H9 (cell line): ENCODE measurements around the gene MICALL1. TPM values are rescaled to one million over a fixed set of nuclear protein-coding genes. Genes with fewer than 3 reads are reported as not detected.

Experiments
- DNase-seq: peaks from one replicate; pipeline ENCODE4 v3.0.0-alpha.2; 2017
- H2AFZ ChIP-seq: one replicate; pipeline ENCODE4 v1.6.1; 2013; ENCODE audit warnings: mild to moderate bottlenecking, low read length, control low read depth, moderate library complexity
- H2AK5ac ChIP-seq: 2 replicates; pipeline ENCODE4 v1.6.1; 2013; ENCODE audit warnings: low read length, control low read depth, mixed read lengths; ENCODE audit not compliant: insufficient read length
- H2BK120ac ChIP-seq: one replicate; pipeline ENCODE4 v1.6.1; 2013; ENCODE audit warnings: low read depth, mild to moderate bottlenecking, low read length, control low read depth, inconsistent platforms; ENCODE audit not compliant: poor library complexity, severe bottlenecking
- H2BK12ac ChIP-seq: 2 replicates; pipeline ENCODE4 v1.6.1; 2013; ENCODE audit warnings: low read length, control low read depth, mixed read lengths, low read depth; ENCODE audit not compliant: insufficient read length
- H2BK15ac ChIP-seq: 2 replicates; pipeline ENCODE4 v1.6.1; 2013; ENCODE audit warnings: low read depth, low read length, control low read depth
- H2BK20ac ChIP-seq: one replicate; pipeline ENCODE4 v1.6.1; 2013; ENCODE audit warnings: low read depth, mild to moderate bottlenecking, low read length, control low read depth, inconsistent platforms; ENCODE audit not compliant: poor library complexity, severe bottlenecking
- H2BK5ac ChIP-seq: 2 replicates; pipeline ENCODE4 v1.6.1; 2013; ENCODE audit warnings: low read length, control low read depth, mixed read lengths; ENCODE audit not compliant: insufficient read length
- H3K14ac ChIP-seq: 2 replicates; pipeline ENCODE4 v1.6.1; 2013; ENCODE audit warnings: low read length, control low read depth; ENCODE audit not compliant: insufficient read depth
- H3K18ac ChIP-seq: 2 replicates; pipeline ENCODE4 v1.6.1; 2013; ENCODE audit warnings: low read depth, mild to moderate bottlenecking, mixed read lengths, low read length, control low read depth; ENCODE audit not compliant: insufficient read length
- H3K23ac ChIP-seq: 2 replicates; pipeline ENCODE4 v1.6.1; 2013; ENCODE audit warnings: low read length, control low read depth, mixed read lengths, low read depth; ENCODE audit not compliant: insufficient read length
- H3K23me2 ChIP-seq: 2 replicates; pipeline ENCODE4 v1.6.1; 2013; ENCODE audit warnings: low read depth, mild to moderate bottlenecking, mixed read lengths, low read length, control low read depth; ENCODE audit not compliant: insufficient read length, poor library complexity, severe bottlenecking
- H3K27ac ChIP-seq: 2 replicates; pipeline ENCODE4 v1.5.1; 2013; ENCODE audit warnings: low read length, control low read depth, mixed read lengths, low read depth; ENCODE audit not compliant: insufficient read length
- H3K27me3 ChIP-seq: 2 replicates; pipeline ENCODE4 v1.6.1; 2013; ENCODE audit warnings: low read length, control low read depth, inconsistent platforms; ENCODE audit not compliant: insufficient read depth
- H3K4ac ChIP-seq: 2 replicates; pipeline ENCODE4 v1.6.1; 2013; ENCODE audit warnings: low read depth, mild to moderate bottlenecking, control low read depth, inconsistent platforms, low read length, moderate library complexity
- H3K4me1 ChIP-seq: 2 replicates; pipeline ENCODE4 v1.6.1; 2013; ENCODE audit warnings: low read length, control low read depth, inconsistent platforms; ENCODE audit not compliant: insufficient read depth
- H3K4me2 ChIP-seq: 2 replicates; pipeline ENCODE4 v1.6.1; 2013; ENCODE audit warnings: low read length, control low read depth, mixed read lengths; ENCODE audit not compliant: insufficient read length, insufficient read depth
- H3K56ac ChIP-seq: 2 replicates; pipeline ENCODE4 v1.6.1; 2013; ENCODE audit warnings: low read depth, mild to moderate bottlenecking, mixed read lengths, low read length, control low read depth; ENCODE audit not compliant: insufficient read length
- H3K79me1 ChIP-seq: 2 replicates; pipeline ENCODE4 v1.6.1; 2013; ENCODE audit warnings: low read depth, mild to moderate bottlenecking, moderate library complexity, low read length, control low read depth, inconsistent platforms; ENCODE audit not compliant: insufficient read depth, poor library complexity, severe bottlenecking
- H3K79me2 ChIP-seq: 2 replicates; pipeline ENCODE4 v1.6.1; 2013; ENCODE audit warnings: low read length, control low read depth, inconsistent platforms; ENCODE audit not compliant: insufficient read depth
- H3K9ac ChIP-seq: 2 replicates; pipeline ENCODE4 v1.6.1; 2013; ENCODE audit warnings: low read length, control low read depth, mixed read lengths; ENCODE audit not compliant: insufficient read length; ENCODE audit errors: extremely low read depth
- H3K9me3 ChIP-seq: one replicate; pipeline ENCODE4 v1.6.1; 2013; ENCODE audit warnings: low read depth, low read length, inconsistent platforms; ENCODE audit not compliant: control insufficient read depth
- H3T11ph ChIP-seq: one replicate; pipeline ENCODE4 v1.6.1; 2013; ENCODE audit warnings: mild to moderate bottlenecking, low read length, control low read depth, inconsistent platforms
- H4K20me1 ChIP-seq: one replicate; pipeline ENCODE4 v1.6.1; 2013; ENCODE audit not compliant: control insufficient read depth, insufficient read length, insufficient read depth
- H4K5ac ChIP-seq: 2 replicates; pipeline ENCODE4 v1.6.1; 2013; ENCODE audit warnings: low read depth, mild to moderate bottlenecking, mixed read lengths, low read length, control low read depth; ENCODE audit not compliant: insufficient read length
- H4K8ac ChIP-seq: replicated peaks from 2 replicates; pipeline ENCODE4 v1.6.1; 2013; ENCODE audit warnings: low read length, control low read depth, mixed read lengths, low read depth; ENCODE audit not compliant: insufficient read length
- H4K91ac ChIP-seq: 2 replicates; pipeline ENCODE4 v1.6.1; 2013; ENCODE audit warnings: low read depth, mild to moderate bottlenecking, moderate library complexity, mixed read lengths, low read length, control low read depth; ENCODE audit not compliant: insufficient read length
- H3K27ac Mint-ChIP-seq, 3 experiments: 2 replicates in 2 of 3; 3 replicates in 1 of 3; pipeline ENCODE4 v1.8.0; 2020 to 2021; ENCODE audit warnings: mixed read lengths in 3 of 3, mild to moderate bottlenecking in 1 of 3, moderate library complexity in 1 of 3
- H3K27me3 Mint-ChIP-seq: 2 replicates; pipeline ENCODE4 v1.8.0; 2021; ENCODE audit warnings: low read depth, mild to moderate bottlenecking, moderate library complexity, mixed read lengths
- H3K36me3 Mint-ChIP-seq, 3 experiments: 2 replicates in 2 of 3; 3 replicates in 1 of 3; pipeline ENCODE4 v1.8.0; 2020 to 2021; ENCODE audit warnings: low read depth in 3 of 3, mixed read lengths in 3 of 3; ENCODE audit not compliant: insufficient read depth in 1 of 3
- H3K4me1 Mint-ChIP-seq, 2 experiments: 2 replicates each; pipeline ENCODE4 v1.8.0; 2020; ENCODE audit warnings: mixed read lengths in 2 of 2
- H3K4me3 Mint-ChIP-seq, 2 experiments: 2 replicates in 1 of 2; 3 replicates in 1 of 2; pipeline ENCODE4 v1.8.0; 2020 to 2021; ENCODE audit warnings: mild to moderate bottlenecking in 2 of 2, mixed read lengths in 2 of 2, moderate library complexity in 1 of 2
- H3K9me3 Mint-ChIP-seq, 2 experiments: 2 replicates in 1 of 2; 3 replicates in 1 of 2; pipeline ENCODE4 v1.8.0; 2020; ENCODE audit warnings: mild to moderate bottlenecking in 2 of 2, mixed read lengths in 2 of 2, moderate library complexity in 1 of 2
- WGBS: extraction: QIAGEN DNeasy Blood & Tissue Kit; methylation state at CpG from one replicate; pipeline ENCODE4 v1.1.7; 2013; ENCODE audit warnings: missing lambda C conversion rate, low lambda C conversion rate, mixed read lengths; ENCODE audit not compliant: insufficient read length; ENCODE audit errors: extremely low coverage; 5-methylcytosine and 5-hydroxymethylcytosine counted together
- total RNA-seq: library from RNA; stranded (reverse); gene quantifications from 2 replicates; pipeline ENCODE4 v1.2.1, GENCODE V29; 2021
- TF ChIP-seq, protein P1 (sequence below): fragments of 200-600 bp; sonication (generic); conservative IDR thresholded peaks from 3 replicates; pipeline ENCODE4 v1.8.0; 2021; ENCODE audit warnings: antibody characterized with exemption, mild to moderate bottlenecking

The MICALL1 gene
- total RNA-seq, 1 experiment from 2014 or later: 33.3 TPM

DNA sequence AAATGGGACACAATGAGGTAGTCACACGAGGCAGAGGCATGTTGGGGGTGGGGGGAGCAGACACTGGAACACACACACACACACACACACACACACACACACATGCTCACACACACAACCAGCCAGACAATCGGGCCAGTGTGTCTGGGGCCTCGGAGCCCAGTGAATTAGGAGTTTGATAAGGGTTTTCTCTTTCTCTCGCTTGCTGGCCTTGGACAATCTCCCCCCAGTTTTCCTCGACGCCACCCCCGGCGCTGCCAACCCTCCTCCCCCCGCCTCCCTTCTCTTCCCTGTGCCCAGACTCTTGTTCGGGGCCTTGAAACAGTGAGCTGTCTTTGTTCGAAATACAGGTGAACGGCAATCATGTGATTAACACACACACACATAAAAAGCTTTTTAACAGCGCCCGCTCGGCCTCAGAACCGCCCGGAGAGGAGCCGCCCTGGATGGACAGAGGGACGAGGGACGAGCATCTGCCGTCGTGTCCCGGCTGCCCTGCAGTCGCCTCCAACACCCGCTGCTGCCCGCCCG is 79.7 kb downstream of the MICALL1 start:
- no peak overlapping the region for H3K9ac ChIP-seq
- no peak overlapping the region for H3K27ac ChIP-seq
- no peaks in the 10 kb centered on the region; a peak in 3 of 7 replicates for H3K36me3 Mint-ChIP-seq
- H3K9me3 ChIP-seq: no peaks in the 10 kb centered on the region
- no peaks in the 10 kb centered on the region for H3K9me3 Mint-ChIP-seq
- H2BK120ac ChIP-seq: no peak overlapping the region
- H3K18ac ChIP-seq: no peak overlapping the region
- peaks cover 2% of the 10 kb centered on the region for H4K20me1 ChIP-seq
- H3K4me3 Mint-ChIP-seq: no peak overlapping the region
- H4K8ac ChIP-seq: no peak overlapping the region
- peaks cover 1% of the 10 kb centered on the region; the same call in 1 of the 2 replicates for H3K27me3 ChIP-seq
- no peak overlapping the region for H3K56ac ChIP-seq
- H2BK12ac ChIP-seq: no peak overlapping the region
- H2AFZ ChIP-seq: no peak overlapping the region
- H3K27me3 Mint-ChIP-seq: peaks cover 40% of the 10 kb centered on the region
- no peak overlapping the region for H2BK20ac ChIP-seq
- no peak overlapping the region for H3K23ac ChIP-seq
- no peak overlapping the region for H3T11ph ChIP-seq
- no peak overlapping the region for H3K4ac ChIP-seq
- no CpG with 5 or more reads among the region's 27 CpGs for WGBS
- H3K14ac ChIP-seq: no peak overlapping the region
- H3K27ac Mint-ChIP-seq: no peak overlapping the region
- no peak overlapping the region for H3K4me2 ChIP-seq
- no peaks in the 10 kb centered on the region for H3K79me2 ChIP-seq
- H4K91ac ChIP-seq: no peak overlapping the region
- DNase-seq: no peak
- TF ChIP-seq, protein P1, sequence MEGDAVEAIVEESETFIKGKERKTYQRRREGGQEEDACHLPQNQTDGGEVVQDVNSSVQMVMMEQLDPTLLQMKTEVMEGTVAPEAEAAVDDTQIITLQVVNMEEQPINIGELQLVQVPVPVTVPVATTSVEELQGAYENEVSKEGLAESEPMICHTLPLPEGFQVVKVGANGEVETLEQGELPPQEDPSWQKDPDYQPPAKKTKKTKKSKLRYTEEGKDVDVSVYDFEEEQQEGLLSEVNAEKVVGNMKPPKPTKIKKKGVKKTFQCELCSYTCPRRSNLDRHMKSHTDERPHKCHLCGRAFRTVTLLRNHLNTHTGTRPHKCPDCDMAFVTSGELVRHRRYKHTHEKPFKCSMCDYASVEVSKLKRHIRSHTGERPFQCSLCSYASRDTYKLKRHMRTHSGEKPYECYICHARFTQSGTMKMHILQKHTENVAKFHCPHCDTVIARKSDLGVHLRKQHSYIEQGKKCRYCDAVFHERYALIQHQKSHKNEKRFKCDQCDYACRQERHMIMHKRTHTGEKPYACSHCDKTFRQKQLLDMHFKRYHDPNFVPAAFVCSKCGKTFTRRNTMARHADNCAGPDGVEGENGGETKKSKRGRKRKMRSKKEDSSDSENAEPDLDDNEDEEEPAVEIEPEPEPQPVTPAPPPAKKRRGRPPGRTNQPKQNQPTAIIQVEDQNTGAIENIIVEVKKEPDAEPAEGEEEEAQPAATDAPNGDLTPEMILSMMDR: no peak
- no peak overlapping the region for H2AK5ac ChIP-seq
- no peak overlapping the region for H2BK5ac ChIP-seq
- no peak overlapping the region for H4K5ac ChIP-seq
- H3K23me2 ChIP-seq: peaks cover 12% of the 10 kb centered on the region
- no peaks in the 10 kb centered on the region for H3K79me1 ChIP-seq
- no peak overlapping the region for H2BK15ac ChIP-seq
- peaks cover 15 to 28% of the 10 kb centered on the region in 2 experiments for H3K4me1 Mint-ChIP-seq
- no peaks in the 10 kb centered on the region for H3K4me1 ChIP-seq
